ENCODE data around the gene H3-3A.

The H3-3A gene

GRCh38 chr1:226110249-226111097, 48.0 kb downstream of the H3-3A start:
- no peaks in the 10 kb centered on the region for H3K9me3 ChIP-seq (ENCODE audit: control insufficient read depth, low read length)
- no peaks in the 10 kb centered on the region for H3K27me3 ChIP-seq (ENCODE audit: control insufficient read depth, insufficient read depth, low read length)
- peak overlapping the region; percentile 95 for H3K9ac ChIP-seq (ENCODE audit: low read length)
- peaks cover 30% of the 10 kb centered on the region for H3K4me1 ChIP-seq (ENCODE audit: control insufficient read depth, insufficient read depth, low read length)
- no peaks in the 10 kb centered on the region for H3K36me3 ChIP-seq (ENCODE audit: control insufficient read depth, insufficient read depth, low read length)
- peak overlapping the region; percentile 56 for H3K4me3 ChIP-seq (ENCODE audit: low read length)

DNA sequence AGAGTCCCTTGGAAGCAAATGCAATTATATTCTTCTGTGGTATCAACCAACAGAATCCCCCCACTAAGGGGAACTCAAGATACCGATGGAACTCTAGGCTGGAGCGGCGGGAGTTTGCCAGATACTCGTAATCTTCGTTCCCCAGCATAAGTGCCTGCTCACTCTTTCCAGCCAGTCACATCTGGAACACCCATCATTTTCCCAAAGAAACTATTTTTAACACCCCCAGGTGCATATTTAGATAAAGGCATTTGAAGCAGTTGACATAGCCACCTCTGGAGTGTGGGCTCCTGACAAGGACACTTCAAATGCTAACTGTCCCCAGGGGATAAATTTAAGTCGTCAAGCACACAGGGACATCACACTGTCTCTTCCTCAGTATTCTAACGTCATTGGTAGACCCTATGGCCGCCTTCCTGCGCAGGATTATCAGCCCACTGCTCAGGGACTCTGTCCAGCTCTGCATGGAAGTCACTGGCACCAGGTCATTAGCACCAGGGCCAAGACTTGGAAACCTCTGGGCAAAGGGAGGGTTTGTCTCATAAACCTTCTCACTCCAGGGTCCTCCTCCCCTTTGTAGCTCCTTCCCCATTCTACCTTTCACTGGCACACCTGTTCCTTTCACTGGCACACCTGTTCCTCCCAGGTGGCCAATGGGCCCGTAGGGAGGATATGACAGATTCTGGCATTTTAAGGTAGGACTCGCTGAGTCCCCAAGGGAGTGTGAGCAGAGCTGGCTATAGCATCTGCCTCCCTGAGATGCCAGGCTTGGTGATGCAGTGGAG, 48.8 kb downstream of the H3-3A start:
- Histone ChIP-seq H3K27me3 (ENCODE audit: control insufficient read depth, insufficient read depth, low read length) (no peaks in the 10 kb centered on the region), H3K4me3 (ENCODE audit: low read length) (peak overlapping the region; percentile 56), H3K36me3 (ENCODE audit: control insufficient read depth, insufficient read depth, low read length) (no peaks in the 10 kb centered on the region), H3K9ac (ENCODE audit: low read length) (peak overlapping the region; percentile 95), H3K4me1 (ENCODE audit: control insufficient read depth, insufficient read depth, low read length) (peaks cover 30% of the 10 kb centered on the region), H3K9me3 (ENCODE audit: control insufficient read depth, low read length) (no peaks in the 10 kb centered on the region)

DNA sequence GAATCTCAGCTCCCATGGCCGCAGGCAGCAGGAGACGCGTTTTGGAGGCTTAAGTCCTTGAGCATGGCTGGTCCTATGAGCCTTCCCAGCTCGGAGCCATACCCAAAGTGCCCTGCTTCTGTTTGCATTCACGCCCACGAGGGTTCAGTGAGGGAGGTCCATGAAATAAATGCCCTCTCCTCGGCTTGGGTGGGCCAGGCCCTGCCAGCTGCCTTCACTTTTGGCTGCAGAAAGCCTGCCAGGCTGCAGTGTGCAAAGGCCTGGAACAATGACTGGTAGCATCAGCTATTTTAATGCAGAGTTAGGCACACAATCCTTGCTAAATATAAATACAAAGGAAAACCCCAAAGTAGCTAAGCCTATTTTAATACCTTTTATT, 49.4 kb downstream of the H3-3A start:
- Histone ChIP-seq H3K36me3 (ENCODE audit: control insufficient read depth, insufficient read depth, low read length) (no peaks in the 10 kb centered on the region), H3K27me3 (ENCODE audit: control insufficient read depth, insufficient read depth, low read length) (no peaks in the 10 kb centered on the region), H3K4me3 (ENCODE audit: low read length) (no peak overlapping the region), H3K4me1 (ENCODE audit: control insufficient read depth, insufficient read depth, low read length) (peaks cover 30% of the 10 kb centered on the region), H3K9ac (ENCODE audit: low read length) (no peak overlapping the region), H3K9me3 (ENCODE audit: control insufficient read depth, low read length) (no peaks in the 10 kb centered on the region)

DNA sequence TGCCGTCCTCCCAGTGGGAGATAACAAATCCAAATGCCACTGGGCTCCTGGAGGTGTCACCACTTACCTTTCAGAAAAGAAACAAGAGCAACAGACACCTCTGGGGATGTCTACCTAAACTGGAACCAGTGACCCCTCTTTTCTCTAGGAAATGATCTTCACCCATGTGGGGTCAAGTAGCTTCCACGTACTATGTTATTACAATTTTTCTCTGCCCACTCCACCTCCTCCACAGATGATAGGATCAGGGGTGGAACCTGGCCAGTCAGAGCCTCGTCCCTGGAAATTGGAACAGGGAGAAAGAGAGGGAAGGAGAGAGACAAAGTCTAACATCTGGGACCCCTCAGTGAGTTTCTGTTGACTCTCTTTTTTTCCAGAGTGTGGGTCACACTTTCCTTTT, 50.1 kb downstream of the H3-3A start:
- Histone ChIP-seq H3K4me1 (ENCODE audit: control insufficient read depth, insufficient read depth, low read length) (peaks cover 26% of the 10 kb centered on the region), H3K36me3 (ENCODE audit: control insufficient read depth, insufficient read depth, low read length) (no peaks in the 10 kb centered on the region), H3K9ac (ENCODE audit: low read length) (no peak overlapping the region), H3K9me3 (ENCODE audit: control insufficient read depth, low read length) (no peaks in the 10 kb centered on the region), H3K4me3 (ENCODE audit: low read length) (no peak overlapping the region), H3K27me3 (ENCODE audit: control insufficient read depth, insufficient read depth, low read length) (no peaks in the 10 kb centered on the region)

DNA sequence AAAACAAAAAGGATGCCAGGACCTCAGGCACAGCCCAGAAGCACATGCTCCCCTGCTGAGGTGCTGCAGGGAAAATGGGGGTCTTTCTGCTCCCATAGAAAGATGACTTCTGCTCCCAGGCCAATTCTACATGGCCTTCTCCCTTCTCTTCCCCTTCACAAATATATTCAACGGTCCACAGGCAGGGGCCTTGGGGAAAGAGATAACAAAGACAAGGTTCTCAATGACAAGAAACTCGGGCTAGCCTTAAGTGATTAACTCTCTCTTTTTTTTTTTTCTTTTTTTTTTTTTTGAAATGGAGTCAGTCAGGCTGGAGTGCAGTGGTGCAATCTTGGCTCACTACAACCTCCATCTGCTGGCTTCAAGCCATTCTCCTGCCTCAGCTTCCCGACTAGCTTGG, 54.2 kb downstream of the H3-3A start:
- Histone ChIP-seq H3K9me3 (ENCODE audit: control insufficient read depth, low read length) (no peaks in the 10 kb centered on the region), H3K4me3 (ENCODE audit: low read length) (no peak overlapping the region), H3K36me3 (ENCODE audit: control insufficient read depth, insufficient read depth, low read length) (no peaks in the 10 kb centered on the region), H3K27me3 (ENCODE audit: control insufficient read depth, insufficient read depth, low read length) (peaks cover 5% of the 10 kb centered on the region), H3K9ac (ENCODE audit: low read length) (no peak overlapping the region), H3K4me1 (ENCODE audit: control insufficient read depth, insufficient read depth, low read length) (peaks cover 11% of the 10 kb centered on the region)

DNA sequence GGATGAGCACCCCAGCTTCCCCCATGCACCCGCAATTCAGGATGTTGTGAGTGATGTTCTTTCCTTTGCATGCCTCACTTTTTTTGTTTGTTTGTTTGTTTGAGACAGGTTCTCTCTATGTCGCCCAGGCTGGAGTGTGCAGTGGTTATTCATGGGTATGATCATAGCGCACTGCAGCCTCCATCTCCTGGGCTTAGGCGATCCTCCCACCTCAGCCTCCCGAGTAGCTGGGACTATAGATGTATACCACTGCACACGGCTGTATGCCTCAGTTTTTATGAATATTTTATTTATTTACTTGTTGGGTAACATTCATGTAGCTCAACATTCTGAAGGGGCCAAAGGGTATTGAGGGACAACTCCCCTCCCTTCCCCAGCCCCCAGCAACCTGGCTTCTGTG, 54.8 kb downstream of the H3-3A start:
- no peak overlapping the region for H3K4me3 ChIP-seq (ENCODE audit: low read length)
- H3K9ac ChIP-seq (ENCODE audit: low read length) = no peak overlapping the region
- no peaks in the 10 kb centered on the region for H3K36me3 ChIP-seq (ENCODE audit: control insufficient read depth, insufficient read depth, low read length)
- peaks cover 8% of the 10 kb centered on the region for H3K4me1 ChIP-seq (ENCODE audit: control insufficient read depth, insufficient read depth, low read length)
- H3K9me3 ChIP-seq (ENCODE audit: control insufficient read depth, low read length) = no peaks in the 10 kb centered on the region
- peaks cover 5% of the 10 kb centered on the region for H3K27me3 ChIP-seq (ENCODE audit: control insufficient read depth, insufficient read depth, low read length)

GRCh38 chr1:226118357-226118756, 55.8 kb downstream of the H3-3A start:
- no peak overlapping the region for H3K9ac ChIP-seq (ENCODE audit: low read length)
- H3K4me3 ChIP-seq (ENCODE audit: low read length) = no peak overlapping the region
- H3K9me3 ChIP-seq (ENCODE audit: control insufficient read depth, low read length) = no peaks in the 10 kb centered on the region
- H3K27me3 ChIP-seq (ENCODE audit: control insufficient read depth, insufficient read depth, low read length) = peaks cover 5% of the 10 kb centered on the region
- H3K4me1 ChIP-seq (ENCODE audit: control insufficient read depth, insufficient read depth, low read length) = peaks cover 16% of the 10 kb centered on the region
- H3K36me3 ChIP-seq (ENCODE audit: control insufficient read depth, insufficient read depth, low read length) = no peaks in the 10 kb centered on the region

GRCh38 chr1:226119169-226119568, 56.7 kb downstream of the H3-3A start:
- Histone ChIP-seq H3K4me1 (ENCODE audit: control insufficient read depth, insufficient read depth, low read length) (peaks cover 24% of the 10 kb centered on the region), H3K27me3 (ENCODE audit: control insufficient read depth, insufficient read depth, low read length) (peaks cover 5% of the 10 kb centered on the region), H3K4me3 (ENCODE audit: low read length) (no peak overlapping the region), H3K9ac (ENCODE audit: low read length) (no peak overlapping the region), H3K36me3 (ENCODE audit: control insufficient read depth, insufficient read depth, low read length) (no peaks in the 10 kb centered on the region), H3K9me3 (ENCODE audit: control insufficient read depth, low read length) (no peaks in the 10 kb centered on the region)

DNA sequence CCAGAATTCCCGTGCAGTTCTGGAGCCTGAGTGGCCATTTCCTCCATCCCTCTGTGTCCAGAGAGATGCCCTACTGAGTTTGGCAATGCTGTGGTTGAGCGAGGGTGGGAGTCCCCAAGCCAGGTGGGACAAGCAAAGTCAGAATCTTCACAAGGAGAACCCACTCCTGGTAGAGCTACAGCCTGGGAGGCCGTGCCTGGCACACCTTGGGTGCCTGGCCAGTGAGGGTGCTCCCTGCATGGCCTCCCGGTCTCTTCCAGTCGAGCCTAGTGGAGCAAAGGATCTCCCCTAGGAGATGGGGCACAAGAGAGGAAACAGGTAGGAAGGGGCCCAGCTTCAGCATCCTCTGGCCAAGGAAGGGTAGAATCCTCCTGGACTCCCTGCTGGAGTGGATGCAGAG, 57.9 kb downstream of the H3-3A start:
- peaks cover 5% of the 10 kb centered on the region for H3K27me3 ChIP-seq (ENCODE audit: control insufficient read depth, insufficient read depth, low read length)
- H3K9ac ChIP-seq (ENCODE audit: low read length) = no peak overlapping the region
- H3K4me1 ChIP-seq (ENCODE audit: control insufficient read depth, insufficient read depth, low read length) = peaks cover 37% of the 10 kb centered on the region
- H3K9me3 ChIP-seq (ENCODE audit: control insufficient read depth, low read length) = no peaks in the 10 kb centered on the region
- no peak overlapping the region for H3K4me3 ChIP-seq (ENCODE audit: low read length)
- no peaks in the 10 kb centered on the region for H3K36me3 ChIP-seq (ENCODE audit: control insufficient read depth, insufficient read depth, low read length)

GRCh38 chr1:226121049-226121586, 58.6 kb downstream of the H3-3A start:
- Histone ChIP-seq H3K9me3 (ENCODE audit: control insufficient read depth, low read length) (no peaks in the 10 kb centered on the region), H3K4me3 (ENCODE audit: low read length) (no peak overlapping the region)

More at GRCh38 chr1:226121049-226121586, 58.6 kb downstream of the H3-3A start:
- Histone ChIP-seq H3K4me1 (ENCODE audit: control insufficient read depth, insufficient read depth, low read length) (peaks cover 43% of the 10 kb centered on the region), H3K27me3 (ENCODE audit: control insufficient read depth, insufficient read depth, low read length) (peaks cover 5% of the 10 kb centered on the region), H3K36me3 (ENCODE audit: control insufficient read depth, insufficient read depth, low read length) (no peaks in the 10 kb centered on the region), H3K9ac (ENCODE audit: low read length) (peak overlapping the region; percentile 82)
